HG02938 (cell line): ENCODE measurements around the gene IP6K1.
"Not testable (repeated sequence)": the region's sequence is repeated elsewhere in the genome, so short reads cannot be mapped to it uniquely, and the experiment has no call there.

Source experiments
- ATAC-seq: cut with Tn5 transposase; IDR thresholded peaks from one replicate; pipeline ENCODE4 v1.9.1; 2021; ENCODE audit warnings: mild to moderate bottlenecking, moderate library complexity; ENCODE audit not compliant: unreplicated experiment

The IP6K1 gene

GRCh38 chr3:49769926-49770325 lies 16.4 kb downstream of the IP6K1 start:
- no peak for ATAC-seq

GRCh38 chr3:49769286-49769915 lies 16.9 kb downstream of the IP6K1 start:
- ATAC-seq = no peak

GRCh38 chr3:49763981-49764380 lies 22.4 kb downstream of the IP6K1 start:
- ATAC-seq = no peak

GRCh38 chr3:49761661-49762060 lies 24.7 kb downstream of the IP6K1 start:
- no peak for ATAC-seq

- no peak for ATAC-seq
These were observed 27.1 kb downstream of the IP6K1 start for GRCh38 chr3:49759226-49759625.

- ATAC-seq = no peak
These were observed 29.1 kb downstream of the IP6K1 start for GRCh38 chr3:49757197-49757596.

- no peak for ATAC-seq
These were observed 30.3 kb downstream of the IP6K1 start for GRCh38 chr3:49756036-49756435.

GRCh38 chr3:49754536-49754935 lies 31.8 kb downstream of the IP6K1 start:
- ATAC-seq = no peak

- no peak for ATAC-seq
These were observed 34.8 kb downstream of the IP6K1 start for GRCh38 chr3:49751501-49751900.

- ATAC-seq = no peak
These were observed 36.3 kb downstream of the IP6K1 start for GRCh38 chr3:49750056-49750455.

- ATAC-seq = not testable (repeated sequence)
These were observed 37.5 kb downstream of the IP6K1 start for GRCh38 chr3:49748874-49749273.

- no peak for ATAC-seq
These were observed 38.4 kb downstream of the IP6K1 start for GRCh38 chr3:49747792-49748480.

GRCh38 chr3:49745986-49746385 lies 40.4 kb downstream of the IP6K1 start:
- ATAC-seq = no peak

GRCh38 chr3:49740427-49740826 lies 45.9 kb downstream of the IP6K1 start:
- ATAC-seq = no peak

GRCh38 chr3:49738067-49738713 lies 48.2 kb downstream of the IP6K1 start:
- no peak for ATAC-seq

GRCh38 chr3:49734752-49735151 lies 51.6 kb downstream of the IP6K1 start:
- no peak for ATAC-seq

- no peak for ATAC-seq
These were observed 52.8 kb downstream of the IP6K1 start for GRCh38 chr3:49733551-49733950.

GRCh38 chr3:49732597-49732996 lies 53.7 kb downstream of the IP6K1 start:
- no peak for ATAC-seq

- no peak for ATAC-seq
These were observed 56.3 kb downstream of the IP6K1 start for GRCh38 chr3:49729966-49730609.

GRCh38 chr3:49727924-49728361 lies 58.4 kb downstream of the IP6K1 start:
- no peak for ATAC-seq

- no peak for ATAC-seq
These were observed 59.0 kb downstream of the IP6K1 start for GRCh38 chr3:49727154-49727923.
